T-helper 9 cell (primary cell): ENCODE data around the gene PLXNA1.

Source experiments
- DNase-seq: peaks from one replicate; pipeline ENCODE4 v3.0.0-alpha.2; 2020
- total RNA-seq, 2 donors: gene quantifications; one replicate each; lab custom pipeline; 2026; lab: John Stamatoyannopoulos, UW

The PLXNA1 gene
- total RNA-seq: 58.6 to 75.8 reads per million in 2 donors

- DNase-seq: peak; percentile 84
These were observed at the start of gene PLXNA1 for GRCh38 chr3:126982471-126983175. Gene PLXNA1 (plus strand): TSS chr3:126983115. CDS start chr3:126988594, 5,479 bp downstream.

GRCh38 chr3:126934031-126934531, 48.8 kb upstream of the PLXNA1 start:
- no peak for DNase-seq

GRCh38 chr3:126934991-126935390, 47.9 kb upstream of the PLXNA1 start:
- DNase-seq: no peak

- no peak for DNase-seq
These were observed 47.0 kb upstream of the PLXNA1 start for GRCh38 chr3:126935756-126936509.

- DNase-seq: no peak
These were observed 46.0 kb upstream of the PLXNA1 start for GRCh38 chr3:126936853-126937425.

- no peak for DNase-seq
These were observed 45.4 kb upstream of the PLXNA1 start for GRCh38 chr3:126937533-126937932.

GRCh38 chr3:126937973-126938372, 44.9 kb upstream of the PLXNA1 start:
- DNase-seq: no peak

GRCh38 chr3:126938520-126939337, 44.2 kb upstream of the PLXNA1 start:
- no peak for DNase-seq

GRCh38 chr3:126939338-126939718, 43.6 kb upstream of the PLXNA1 start:
- DNase-seq: no peak

- no peak for DNase-seq
These were observed 43.2 kb upstream of the PLXNA1 start for GRCh38 chr3:126939733-126940132.

GRCh38 chr3:126941721-126942270, 41.1 kb upstream of the PLXNA1 start:
- DNase-seq: no peak

GRCh38 chr3:126944089-126944965, 38.6 kb upstream of the PLXNA1 start:
- no peak for DNase-seq

GRCh38 chr3:126945171-126945721, 37.7 kb upstream of the PLXNA1 start:
- no peak for DNase-seq

- DNase-seq: no peak
These were observed 37.0 kb upstream of the PLXNA1 start for GRCh38 chr3:126945891-126946290.

- no peak for DNase-seq
These were observed 36.5 kb upstream of the PLXNA1 start for GRCh38 chr3:126946405-126946804.

- no peak for DNase-seq
These were observed 35.5 kb upstream of the PLXNA1 start for GRCh38 chr3:126947429-126947828.

GRCh38 chr3:126948980-126949535, 33.9 kb upstream of the PLXNA1 start:
- no peak for DNase-seq

GRCh38 chr3:126951561-126951960, 31.4 kb upstream of the PLXNA1 start:
- DNase-seq: no peak

- no peak for DNase-seq
These were observed 30.5 kb upstream of the PLXNA1 start for GRCh38 chr3:126952261-126952982.
